K562 (cell line): ENCODE results near the gene B3GALT4. TPM values are rescaled to one million over a fixed set of nuclear protein-coding genes. Genes with fewer than 3 reads are reported as not detected.

Source experiments
- BRD4 ChIP-seq: fragments of 200-600 bp; sonication (generic); IDR thresholded peaks from 2 replicates; pipeline ENCODE4 v1.6.1; 2017; ENCODE audit warnings: inconsistent platforms
- BRF1 ChIP-seq: IDR thresholded peaks from 3 replicates; pipeline ENCODE4 v1.6.1; 2011; ENCODE audit warnings: borderline replicate concordance, mild to moderate bottlenecking; ENCODE audit not compliant: insufficient read length; ENCODE audit errors: extremely low read depth
- CREBBP ChIP-seq: IDR thresholded peaks from one replicate; pipeline ENCODE4 v1.6.1; 2012; ENCODE audit warnings: low read depth, mild to moderate bottlenecking, control low read depth, inconsistent platforms, low read length
- GATAD2B ChIP-seq: fragments of 450-650 bp; IDR thresholded peaks from 2 replicates; pipeline ENCODE4 v1.6.1; 2017; ENCODE audit warnings: mild to moderate bottlenecking, borderline replicate concordance
- ILK ChIP-seq: fragments of 450-650 bp; IDR thresholded peaks from 2 replicates; pipeline ENCODE4 v1.6.1; 2016; ENCODE audit warnings: missing genetic modification characterization, low read depth, mild to moderate bottlenecking, missing compliant biosample characterization, moderate library complexity, borderline replicate concordance
- KLF16 ChIP-seq: IDR thresholded peaks from 2 replicates; pipeline ENCODE4 v1.6.1; 2016; ENCODE audit warnings: antibody characterized with exemption
- NKRF ChIP-seq: fragments of 450-650 bp; IDR thresholded peaks from 2 replicates; pipeline ENCODE4 v1.6.1; 2016; ENCODE audit warnings: borderline replicate concordance
- NUFIP1 ChIP-seq: fragments of 450-650 bp; IDR thresholded peaks from 2 replicates; pipeline ENCODE4 v1.6.1; 2018; ENCODE audit not compliant: partially characterized antibody
- PKNOX1 ChIP-seq: fragments of 450-650 bp; IDR thresholded peaks from 2 replicates; pipeline ENCODE4 v1.6.1; 2016
- RBM17 ChIP-seq: fragments of 200-400 bp; formaldehyde crosslinking; IDR thresholded peaks from 2 replicates; pipeline ENCODE4 v1.6.1; 2017; ENCODE audit warnings: low read depth, mild to moderate bottlenecking, low read length, borderline replicate concordance
- RBM22 ChIP-seq: fragments of 200-400 bp; formaldehyde crosslinking; IDR thresholded peaks from 2 replicates; pipeline ENCODE4 v1.6.1; 2018; ENCODE audit warnings: low read length, low read depth; ENCODE audit not compliant: poor library complexity, severe bottlenecking
- RFX5 ChIP-seq: IDR thresholded peaks from 2 replicates; pipeline ENCODE4 v1.6.1; 2011; ENCODE audit warnings: low read depth, mild to moderate bottlenecking, improper control_type of control experiment, low read length
- SFPQ ChIP-seq: fragments of 200-400 bp; formaldehyde crosslinking; IDR thresholded peaks from 2 replicates; pipeline ENCODE4 v1.6.1; 2017; ENCODE audit warnings: mild to moderate bottlenecking, low read depth, low read length, moderate library complexity
- TCF15 ChIP-seq: fragments of 250-450 bp; sonication (Bioruptor Pico); IDR thresholded peaks from 2 replicates; pipeline ENCODE4 v1.8.0; 2022; ENCODE audit warnings: moderate library complexity, mild to moderate bottlenecking, inconsistent platforms
- TEAD1 ChIP-seq, 2 experiments: fragments of 450-650 bp in 1 of 2; sonication (generic) in 1 of 2; formaldehyde crosslinking; IDR thresholded peaks; 2 replicates each; pipeline versions ENCODE4 v1.4.0 to v1.8.0; 2020 to 2022; ENCODE audit warnings: mild to moderate bottlenecking in 2 of 2, missing genetic modification reagents in 1 of 2
- ZBTB12 ChIP-seq: fragments of 250-450 bp; sonication (Bioruptor Pico); IDR thresholded peaks from 2 replicates; pipeline ENCODE4 v1.4.0; 2020
- polyA plus RNA-seq, 8 experiments: library from polyadenylated mRNA; depleted of rRNA in 4 of 8; stranded (reverse) in 5 of 8; unstranded in 3 of 8; fragments of >200 nt; fragmentation: Nextera tagmentation in 2 of 8; fragmentation: Illumina TruSeq in 1 of 8; extraction: Ambion mirVana in 2 of 8; extraction: Trizol in 1 of 8; gene quantifications; 2 replicates each; pipeline versions ENCODE4 v1.2.1 to v1.2.3, GENCODE V29; 2011 to 2014; ENCODE audit warnings: inconsistent platforms in 1 of 8, missing spikeins in 1 of 8
- total RNA-seq, 7 experiments: library from RNA; depleted of rRNA in 6 of 7; stranded (reverse); fragments of >200 nt in 6 of 7; fragmentation: Illumina TruSeq in 2 of 7; extraction: Trizol in 2 of 7; gene quantifications; 2 replicates each; pipeline versions ENCODE4 v1.2.1 to v1.2.3, GENCODE V29; 2011 to 2021; ENCODE audit warnings: low replicate concordance in 1 of 7

B3GALT4 gene
- total and polyA plus RNA-seq, 9 of the 15 experiments (the other 6 are each of a cell fraction or from before 2014, with no cell fraction given) = 0.11 to 1.3 (median 0.53) TPM; not detected in 1

- no peak for TF ChIP-seq SFPQ
- TF ChIP-seq RBM17 = no peak
- TF ChIP-seq RFX5 = no peak
- TF ChIP-seq BRD4 = no peak
- TF ChIP-seq ZBTB12 (CRISPR knock-in tag) = no peak
- TF ChIP-seq BRF1 = no peak
- peak; percentile 29 to 83; a peak in 2 of 4 replicates for TF ChIP-seq TEAD1 (CRISPR knock-in tag; IDR thresholded peaks at IDR 0.05)
- no peak for TF ChIP-seq ILK (tag)
- no peak for TF ChIP-seq NUFIP1
- no peak for TF ChIP-seq CREBBP
- no peak for TF ChIP-seq KLF16
- TF ChIP-seq TCF15 (CRISPR knock-in tag) = no peak
- TF ChIP-seq RBM22 = peak; percentile 48
- no peak for TF ChIP-seq GATAD2B
- TF ChIP-seq NKRF = 0 out of 2 replicates have a peak, but pooled peaks have one; percentile 1
- peak; percentile 98 for TF ChIP-seq PKNOX1
These were observed 27.8 kb upstream of the B3GALT4 start (continued) for GRCh38 chr6:33248932-33249731.
